Measurements from ENCODE around the gene CCDC24.

The CCDC24 gene

DNA sequence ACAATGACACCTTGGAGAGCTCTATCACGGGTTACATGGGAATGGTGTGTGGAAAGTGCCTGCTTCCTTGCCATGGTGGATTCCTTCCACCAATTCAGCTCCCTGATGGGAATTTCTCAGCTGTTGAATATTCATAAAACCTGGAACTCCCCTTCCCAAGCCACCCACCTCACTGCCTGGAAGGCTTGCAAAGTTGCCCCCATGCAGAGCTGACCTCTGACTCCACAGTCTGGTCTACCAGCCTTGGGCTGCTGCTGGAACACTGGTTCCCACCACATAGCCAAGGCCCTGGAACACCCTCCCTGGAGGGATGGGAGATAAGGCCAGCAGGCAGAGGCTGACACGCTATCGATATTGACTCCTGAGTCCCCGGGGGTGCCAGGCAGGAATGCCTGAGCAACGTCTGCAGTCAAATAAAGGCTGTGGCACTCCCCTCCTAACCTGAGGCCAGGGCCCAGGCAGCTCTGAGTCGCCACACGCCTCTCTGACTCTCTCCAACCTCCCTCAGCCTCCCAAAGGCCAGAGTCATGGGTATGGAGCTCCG is 8.8 kb downstream of the CCDC24 start:
- DNase-seq: no peak

DNA sequence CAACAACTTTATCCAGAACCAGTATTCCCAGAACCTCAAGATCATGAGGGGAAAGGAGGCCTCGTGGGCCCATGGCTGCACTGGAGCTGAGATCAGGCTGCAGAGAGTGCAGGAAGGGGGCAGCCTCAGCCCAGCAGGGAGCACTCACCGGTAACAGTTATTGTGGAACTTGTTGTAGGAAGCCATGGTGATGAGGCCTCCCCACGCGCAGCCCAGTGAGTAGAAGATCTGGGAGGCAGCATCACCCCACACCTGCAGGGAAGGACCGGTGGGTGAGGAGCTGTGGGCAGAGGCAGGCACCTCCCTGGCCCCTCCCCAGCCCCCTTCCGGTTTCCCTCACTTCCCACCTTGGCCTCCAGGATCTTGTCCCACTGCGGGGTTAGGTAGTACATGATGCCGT is 10.8 kb downstream of the CCDC24 start:
- DNase-seq: no peak

DNA sequence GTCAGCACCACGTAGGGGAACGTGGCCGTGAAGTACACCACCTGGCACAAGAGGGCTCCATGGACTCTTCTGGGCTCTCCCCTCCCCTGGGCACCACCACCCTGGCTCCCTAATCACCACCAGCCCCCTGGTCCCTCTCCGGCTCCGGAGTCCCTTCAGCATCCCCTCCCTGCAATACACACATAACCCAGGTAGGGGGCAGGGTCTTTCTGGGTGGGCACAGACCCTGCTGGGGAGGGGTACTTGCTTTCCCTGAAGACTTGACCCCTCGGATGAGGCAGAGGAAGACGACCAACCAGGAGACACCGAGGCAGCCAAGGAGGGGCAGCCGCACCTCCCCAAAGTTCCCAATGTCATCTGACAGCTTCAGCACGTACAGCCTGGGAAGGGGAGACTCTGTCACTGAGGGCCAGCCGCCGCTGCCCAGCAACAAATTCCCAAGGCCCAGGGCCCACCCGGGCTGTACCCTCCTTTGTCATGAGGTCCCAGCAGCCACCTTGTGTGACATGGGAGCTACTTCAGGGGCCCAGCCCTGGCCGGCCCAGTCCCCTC is 11.3 kb downstream of the CCDC24 start:
- DNase-seq: no peak

DNA sequence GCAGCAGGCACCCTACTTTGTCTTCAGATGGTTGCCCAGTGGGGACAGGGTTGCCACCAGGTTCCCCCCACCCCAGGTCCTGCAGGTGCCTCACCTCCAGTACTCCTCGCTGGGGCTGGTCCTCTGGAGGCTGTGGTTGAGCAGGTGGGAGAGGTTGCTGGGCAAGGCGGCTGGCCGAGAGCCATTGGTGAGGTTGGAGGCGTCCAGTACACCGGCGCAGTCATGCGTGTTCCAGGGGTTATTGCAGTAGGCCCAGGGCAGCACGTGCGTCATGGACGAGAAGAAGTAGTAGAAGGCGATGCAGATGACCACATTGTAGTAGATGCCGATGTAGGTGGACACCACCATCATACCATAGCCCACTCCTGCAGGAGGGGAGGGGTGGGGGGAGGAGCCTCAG is 16.9 kb downstream of the CCDC24 start:
- DNase-seq: no peak

DNA sequence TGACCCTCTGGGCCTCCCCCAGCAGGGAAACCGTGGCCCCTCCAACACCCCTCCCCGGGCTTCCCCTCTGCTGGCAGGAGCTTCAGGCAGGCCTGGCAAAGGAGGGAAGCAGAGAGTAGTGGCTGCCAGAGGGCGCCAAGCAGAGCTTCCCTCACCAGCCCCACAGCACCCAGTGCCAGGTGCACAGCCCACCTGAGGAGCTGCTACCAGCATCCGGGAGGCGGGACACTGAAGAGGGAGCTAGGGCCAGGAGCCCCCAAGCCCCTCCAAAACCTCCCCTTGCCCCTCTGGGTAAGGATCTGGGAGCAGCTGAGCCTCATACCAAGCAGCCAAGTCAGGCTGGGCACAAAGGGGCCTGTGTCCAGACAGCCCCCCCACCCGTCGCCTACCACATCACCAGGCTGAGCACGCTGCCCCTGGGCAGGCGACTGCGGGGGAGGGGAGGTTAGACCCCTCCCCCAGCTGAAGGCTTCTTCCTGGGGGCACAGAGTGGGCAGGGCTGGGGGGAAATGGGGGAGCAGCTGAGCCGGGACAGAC is 19.6 kb downstream of the CCDC24 start:
- no peak for DNase-seq

DNA sequence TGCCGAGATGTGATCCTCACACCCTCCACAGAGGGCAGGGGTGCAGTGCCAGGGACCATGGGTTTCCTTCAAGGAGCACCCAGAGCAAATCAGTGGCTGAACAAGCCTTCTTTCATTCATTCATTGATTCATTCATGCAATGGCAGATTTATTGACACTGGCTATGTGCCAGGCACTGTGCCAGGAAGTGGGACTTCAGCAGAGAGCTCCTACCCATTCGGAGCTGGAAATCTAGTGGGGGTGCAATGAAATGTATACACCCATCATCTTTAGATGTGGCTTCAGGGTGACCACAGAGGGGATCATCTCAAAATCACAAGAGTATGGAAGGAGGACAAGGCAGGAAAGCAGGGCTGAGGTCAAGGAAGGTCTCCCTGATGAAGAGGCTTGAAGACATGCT is 21.0 kb downstream of the CCDC24 start:
- no peak for DNase-seq

DNA sequence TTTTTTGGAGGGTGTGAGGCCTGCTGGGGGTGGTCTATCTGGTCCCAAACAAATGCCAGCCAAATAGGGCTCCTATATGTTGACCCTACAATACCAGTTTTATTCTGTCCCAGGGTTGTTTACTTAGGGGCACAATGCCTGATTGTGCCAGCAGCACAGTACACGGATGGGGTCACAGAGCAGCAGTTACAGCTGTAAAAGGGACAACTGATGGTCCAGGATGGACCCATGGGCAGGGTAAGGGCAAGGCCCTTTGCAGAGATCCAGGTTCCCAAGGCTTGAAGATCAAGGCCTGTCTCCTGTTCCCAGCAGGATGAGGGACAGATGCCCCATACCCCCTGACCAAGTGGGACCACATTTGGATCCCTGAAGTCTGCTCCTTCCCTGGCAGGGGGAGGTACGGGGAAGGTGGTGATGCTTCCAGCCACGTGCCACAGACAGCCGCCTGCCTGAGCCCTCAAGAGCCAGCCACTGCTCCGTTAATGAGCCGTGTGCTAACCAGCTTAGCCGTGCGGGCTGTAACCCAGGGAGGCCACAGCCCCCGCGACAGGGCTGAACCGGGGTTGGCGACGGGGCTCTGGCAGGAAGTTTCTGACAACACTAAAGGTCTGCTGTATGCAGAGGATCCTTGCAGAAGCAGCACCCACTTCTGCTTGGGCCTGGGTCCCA is 21.7 kb downstream of the CCDC24 start:
- no peak for DNase-seq

DNA sequence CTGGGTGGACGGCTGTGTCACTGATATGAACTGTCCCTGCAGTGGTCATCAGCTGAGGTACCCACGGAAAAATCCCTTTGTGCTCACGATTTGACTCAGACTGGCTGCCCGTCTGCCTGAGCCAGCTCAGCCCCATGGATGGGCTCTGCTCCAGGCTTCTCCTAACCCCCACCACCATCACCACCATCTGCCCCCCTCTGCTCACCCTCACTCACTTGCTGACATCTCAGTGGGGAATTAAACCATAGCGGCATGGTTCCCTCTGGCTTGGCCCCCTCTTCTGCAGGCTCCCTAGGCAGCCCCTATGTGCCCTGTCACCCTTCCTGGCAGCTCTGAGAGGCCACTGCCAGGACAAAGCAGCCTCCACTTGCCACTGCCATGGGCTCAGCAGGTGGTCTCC is 22.6 kb downstream of the CCDC24 start:
- no peak for DNase-seq

DNA sequence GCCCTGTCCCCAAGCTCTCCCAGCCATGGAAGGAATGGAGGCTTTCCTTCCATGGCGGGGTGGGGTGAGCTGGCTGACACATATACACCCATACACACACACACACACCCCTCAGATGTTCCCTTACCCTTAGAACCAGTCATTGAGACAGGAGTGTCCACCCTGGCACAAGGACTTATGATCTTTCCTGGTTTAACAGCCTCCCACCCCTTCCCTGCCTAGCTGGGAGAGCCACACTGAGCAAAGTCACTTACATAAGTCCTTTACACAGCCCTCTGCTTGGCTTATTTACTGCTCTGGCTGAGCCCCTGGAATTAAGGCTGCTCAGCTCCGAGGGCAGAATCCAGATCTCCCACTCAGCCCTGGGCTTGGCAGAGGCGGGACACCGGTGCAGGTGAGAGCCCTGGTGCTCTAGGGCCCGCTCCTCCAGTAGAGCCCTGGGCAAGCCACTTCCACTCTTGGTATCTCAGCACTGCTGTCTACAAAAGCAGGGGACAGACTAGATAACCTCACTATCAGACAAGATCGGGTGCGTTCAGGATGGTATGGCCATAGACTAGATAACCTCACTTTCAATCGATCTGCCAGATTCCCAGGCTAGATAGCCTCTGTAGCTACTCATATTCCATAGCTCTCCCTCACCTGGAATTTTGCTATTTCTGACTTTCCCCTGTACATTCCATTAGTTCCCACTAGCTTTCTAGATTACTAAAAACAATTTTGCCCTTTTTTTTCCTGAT is 23.1 kb downstream of the CCDC24 start:
- no peak for DNase-seq

DNA sequence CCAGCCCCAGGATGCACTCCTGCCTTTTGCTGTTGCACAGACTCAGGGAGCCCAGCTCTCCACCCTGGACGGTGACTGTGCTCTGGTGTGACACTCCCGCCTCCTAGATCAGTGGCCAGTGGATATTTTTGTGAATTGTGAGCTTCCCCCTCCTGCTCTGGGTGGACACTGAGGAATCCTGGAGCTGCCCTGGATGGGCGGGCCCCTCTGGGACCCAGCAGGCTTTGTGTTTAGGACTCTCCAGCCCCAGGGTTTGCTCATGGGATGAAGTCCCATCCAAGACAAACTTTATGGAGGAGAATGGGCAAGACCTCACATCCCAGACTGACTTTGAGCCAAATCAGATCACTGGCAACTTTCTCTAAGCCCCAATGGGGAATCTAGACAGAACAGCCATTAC is 23.8 kb downstream of the CCDC24 start:
- no peak for DNase-seq

DNA sequence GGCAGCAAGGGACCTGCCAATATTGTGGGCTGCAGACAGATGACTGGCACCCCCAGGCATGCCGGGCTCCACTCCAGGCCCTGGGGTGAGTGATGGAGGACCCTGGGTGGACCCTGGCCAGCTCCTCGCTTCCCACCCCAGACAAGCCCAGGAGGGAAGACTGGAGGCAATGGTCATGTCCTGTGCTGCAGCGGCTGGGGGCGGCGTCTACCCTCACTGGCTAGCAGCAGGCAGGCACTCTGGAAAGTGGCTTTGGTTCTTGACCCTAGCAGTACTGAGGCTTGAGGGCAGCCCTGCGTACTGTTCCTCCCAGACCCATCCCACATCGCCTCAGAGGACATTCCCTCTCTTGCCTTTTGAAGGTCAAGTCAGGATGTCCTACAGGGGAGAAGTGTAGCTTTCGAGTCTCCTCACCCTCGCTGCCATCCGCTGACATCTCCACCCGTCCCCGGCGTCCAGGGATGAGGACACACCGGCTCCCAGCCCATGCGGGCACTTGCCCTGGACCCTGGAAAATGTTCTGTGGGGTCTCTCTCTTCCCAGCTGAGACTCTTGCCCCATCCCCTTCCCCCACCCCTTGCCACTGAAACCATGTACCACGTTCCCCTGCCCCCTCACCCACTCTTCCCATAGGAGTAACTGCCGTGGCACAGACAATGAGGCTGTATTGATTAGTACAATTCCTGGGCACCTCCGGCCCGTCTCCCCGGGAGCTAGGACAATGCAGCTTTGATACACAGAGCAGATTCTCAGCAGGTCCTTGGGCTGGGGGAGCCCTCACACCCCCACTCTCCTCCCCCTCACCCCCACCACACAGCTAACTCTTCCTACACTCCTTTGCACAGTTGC is 24.9 kb downstream of the CCDC24 start:
- DNase-seq: no peak

DNA sequence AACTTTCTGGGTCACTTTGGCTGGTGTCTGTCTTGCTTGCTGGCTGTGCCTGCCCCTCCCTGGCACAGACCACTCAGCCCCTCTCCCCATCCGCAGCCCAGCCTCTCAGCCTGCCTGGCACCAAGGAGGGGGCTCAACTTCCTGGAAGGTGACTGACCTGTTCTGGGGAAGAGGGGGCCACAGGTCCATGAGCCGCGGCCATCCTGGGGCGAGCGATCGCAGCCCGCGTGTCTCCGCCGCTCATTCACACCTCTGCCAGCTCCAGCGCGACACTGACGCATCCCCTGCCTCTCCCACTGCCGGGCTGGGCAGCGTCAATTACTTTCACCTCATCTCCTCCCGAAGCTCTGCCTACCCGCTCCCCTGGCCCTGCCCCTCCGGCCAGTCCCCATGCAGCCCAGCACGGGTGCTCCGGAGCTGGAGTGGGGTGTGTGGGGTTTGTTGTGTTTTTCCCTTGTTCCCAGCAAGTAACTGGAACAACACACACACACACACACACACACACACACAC is 25.5 kb downstream of the CCDC24 start:
- no peak for DNase-seq

DNA sequence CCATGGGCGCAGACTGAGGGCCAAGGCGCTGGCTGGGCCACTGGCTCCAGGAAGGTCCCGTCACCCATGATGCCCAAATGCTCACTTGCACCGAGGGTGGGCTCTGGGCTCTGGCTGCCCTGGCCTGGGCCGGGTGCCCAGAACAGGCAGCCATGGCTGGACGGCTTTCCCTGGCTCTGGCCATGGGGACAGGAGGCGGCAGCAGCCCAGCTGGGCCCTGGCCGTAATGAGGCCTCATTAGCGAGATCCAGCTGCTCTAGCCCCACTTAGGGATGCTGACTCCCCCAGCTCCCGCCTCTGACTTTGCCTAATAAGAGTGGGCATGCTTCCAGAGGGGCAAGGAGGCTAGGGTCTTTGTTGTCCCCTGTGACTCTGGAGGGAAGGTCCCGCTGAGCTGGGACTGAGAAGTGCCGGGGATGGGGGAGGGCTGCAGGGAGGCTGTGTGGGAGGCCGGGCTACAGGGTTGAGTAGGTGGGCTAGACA is 28.1 kb downstream of the CCDC24 start:
- no peak for DNase-seq

DNA sequence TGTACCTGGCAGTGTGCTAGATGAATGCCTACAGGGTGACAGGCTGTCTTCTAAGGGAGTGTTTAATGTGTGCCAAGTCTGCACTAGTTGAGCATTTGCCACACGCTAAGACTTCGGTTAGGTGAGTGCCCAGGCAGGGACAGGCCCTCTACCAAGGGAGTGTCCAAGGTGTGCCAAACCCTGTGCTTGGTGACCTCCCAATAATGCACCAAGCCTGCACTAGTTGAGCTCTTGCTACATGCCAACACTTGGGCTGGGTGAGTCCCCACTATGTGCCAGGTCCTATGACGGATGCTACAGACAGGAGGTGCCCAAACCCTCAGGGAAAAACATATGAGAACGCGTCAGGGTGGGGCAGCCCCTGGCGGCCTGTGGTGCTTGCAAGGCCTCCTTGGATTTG is 29.1 kb downstream of the CCDC24 start:
- no peak for DNase-seq

DNA sequence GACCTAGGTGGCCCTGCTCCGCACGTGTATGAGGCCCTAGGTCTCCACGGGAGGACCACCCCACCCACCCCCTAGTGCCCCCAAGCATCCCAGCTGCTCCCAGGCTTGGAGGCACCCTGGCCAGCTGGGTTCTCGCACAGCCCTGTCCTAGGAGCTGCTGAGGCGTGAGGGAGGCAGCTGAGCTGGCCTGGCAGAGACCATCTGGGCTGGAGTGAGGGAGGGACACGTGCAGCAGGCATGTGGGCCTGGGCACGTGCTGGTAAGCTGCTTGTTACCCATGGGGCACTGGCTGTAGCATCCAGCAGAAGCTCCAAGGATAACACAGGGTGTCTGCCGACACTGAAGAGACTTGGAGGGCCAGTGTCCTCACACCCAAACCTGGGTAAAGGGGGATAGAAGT is 29.8 kb downstream of the CCDC24 start:
- DNase-seq: no peak

DNA sequence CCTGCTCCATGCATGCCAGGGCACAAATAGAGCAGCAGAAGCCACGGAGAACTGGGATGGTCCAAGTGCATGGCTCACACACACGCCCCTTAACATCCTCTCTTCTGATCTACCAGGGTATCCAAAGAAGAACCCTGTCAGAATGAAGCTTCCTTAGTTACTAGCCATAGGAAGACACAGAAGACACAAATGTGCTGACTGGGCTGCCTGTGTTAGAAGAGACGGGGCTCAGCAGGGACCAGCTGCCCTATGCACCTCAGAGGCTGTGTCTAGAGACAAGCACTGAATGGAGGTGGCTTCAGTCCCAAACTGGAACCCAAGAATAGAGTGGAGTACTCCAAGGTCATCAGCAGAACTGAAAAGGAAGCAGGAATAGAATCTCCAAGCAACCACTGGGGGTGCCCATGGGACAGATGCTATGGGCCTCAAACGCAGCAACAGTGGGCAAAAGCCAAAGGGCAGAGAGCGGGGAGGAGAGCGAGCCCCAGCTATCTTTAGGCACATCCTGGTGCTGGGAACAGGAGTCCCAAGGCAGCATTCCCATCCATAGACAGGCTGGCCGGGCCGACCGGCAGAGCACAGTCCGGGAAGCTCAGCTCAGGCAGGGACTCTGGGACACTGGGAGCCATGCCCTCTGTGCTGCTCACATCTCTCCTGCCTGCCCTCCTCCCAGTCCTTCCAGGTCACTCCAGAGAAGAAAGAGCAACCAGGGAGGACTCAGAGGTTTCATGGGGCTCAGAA is 30.4 kb downstream of the CCDC24 start:
- no peak for DNase-seq

DNA sequence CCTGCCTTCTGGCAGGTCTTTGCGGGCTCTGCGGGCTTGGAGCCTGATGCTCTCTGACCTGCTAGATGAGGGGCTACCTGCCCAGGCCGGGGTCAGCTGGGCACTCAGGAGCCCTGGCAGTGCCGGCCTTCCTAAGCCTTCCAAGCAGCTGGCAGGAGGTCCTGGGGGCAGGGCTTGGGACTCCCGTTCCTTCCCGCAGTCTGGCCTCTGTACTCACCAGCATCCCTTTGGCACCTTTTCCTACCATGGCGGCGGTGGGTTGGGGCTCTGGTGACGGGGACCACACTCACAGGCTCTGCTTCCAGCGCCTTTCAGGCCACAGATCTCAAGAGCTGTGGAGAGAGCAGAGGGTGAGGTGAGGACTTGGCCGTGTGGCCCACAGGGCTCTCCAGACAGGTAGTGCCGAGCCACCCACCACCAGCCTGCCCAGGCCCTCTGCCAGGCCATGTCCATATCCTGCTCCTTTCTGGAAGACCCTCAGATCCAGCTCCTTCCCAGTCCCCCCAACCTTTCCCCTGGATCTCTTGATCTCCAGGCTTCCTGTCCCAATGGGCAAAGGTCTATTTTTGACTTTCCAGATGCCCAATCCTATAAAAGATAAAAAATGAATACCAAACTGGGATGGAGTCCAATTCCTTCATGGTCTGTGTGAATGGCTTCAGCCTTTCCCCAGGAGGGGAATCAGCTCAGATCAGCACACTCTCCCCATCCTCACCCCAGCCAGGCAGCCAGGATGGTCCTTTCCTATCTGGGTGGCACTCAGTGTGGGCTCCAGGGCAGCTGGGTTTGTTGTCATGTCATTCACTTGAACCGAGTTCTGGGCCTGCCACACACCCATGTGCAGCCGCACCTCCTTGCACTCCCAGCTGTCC is 32.9 kb downstream of the CCDC24 start:
- no peak for DNase-seq

DNA sequence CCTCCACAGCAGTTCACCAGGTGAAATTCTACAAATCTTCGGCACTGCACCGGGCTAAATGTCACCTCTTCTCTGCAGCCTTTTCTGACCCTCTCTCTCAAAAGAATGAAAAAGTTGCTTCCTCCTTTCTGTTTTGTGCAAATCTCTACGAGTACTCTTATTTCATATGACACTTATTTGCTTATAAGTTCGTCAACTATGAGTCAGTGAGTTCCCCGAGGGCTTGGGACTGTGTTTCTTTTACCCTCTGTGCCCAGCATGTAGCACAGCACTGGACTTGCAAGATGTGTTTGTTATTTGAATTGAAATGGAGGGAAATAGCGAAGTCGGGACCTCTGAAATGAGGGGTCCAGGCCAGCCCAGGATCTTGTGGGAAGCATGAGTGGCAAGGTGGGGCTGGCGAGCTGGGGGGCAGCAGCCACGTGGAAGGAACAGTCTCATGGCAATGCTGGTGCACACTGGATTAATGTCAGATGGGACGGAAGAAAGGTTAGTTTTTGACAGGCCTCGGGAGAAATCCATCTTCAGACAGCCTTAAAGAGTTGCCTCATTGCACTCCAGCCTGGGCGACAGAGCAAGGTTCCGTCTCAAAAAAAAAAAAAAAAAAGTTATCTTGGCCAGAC is 33.6 kb downstream of the CCDC24 start:
- DNase-seq: no peak

DNA sequence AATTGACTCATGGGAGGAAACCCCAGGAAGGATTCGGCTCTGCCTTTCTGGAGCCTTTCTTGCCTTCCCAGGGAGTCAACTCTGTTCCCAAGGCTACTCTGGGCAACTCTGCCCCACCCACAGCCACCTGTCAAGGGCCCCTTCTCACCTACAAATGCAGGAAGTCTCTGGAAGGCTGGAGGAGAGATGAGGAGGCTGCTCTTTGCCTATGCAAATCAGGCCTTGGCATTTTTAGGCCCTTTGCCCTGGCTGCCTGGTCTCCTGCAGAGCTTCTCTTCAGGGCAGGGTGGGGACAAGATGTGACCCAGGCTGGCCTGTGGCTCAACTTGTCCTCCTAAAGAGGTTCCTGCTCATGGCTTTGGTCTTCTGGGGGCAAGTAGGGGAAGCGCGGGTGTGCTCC is 34.4 kb downstream of the CCDC24 start:
- no peak for DNase-seq

DNA sequence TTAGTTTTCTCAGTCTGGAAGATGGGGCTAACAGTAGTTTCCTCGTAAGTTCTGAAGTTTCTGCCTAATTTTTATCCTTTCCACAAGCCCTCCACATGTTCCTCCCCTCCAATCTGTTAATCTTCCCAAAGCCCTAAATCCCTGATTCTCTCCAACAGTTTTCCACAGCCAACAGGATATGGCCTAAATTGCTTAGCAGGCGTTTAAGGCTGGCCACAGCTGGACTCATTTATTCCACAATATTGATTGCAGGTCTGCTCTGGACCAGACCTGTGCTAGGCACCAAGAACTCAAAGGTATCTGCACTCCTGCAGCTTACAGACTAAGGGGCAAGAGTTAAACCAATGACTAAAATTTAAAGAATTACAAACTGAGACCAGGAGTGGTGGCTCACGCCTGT is 35.9 kb downstream of the CCDC24 start:
- DNase-seq: no peak
